A673 (cell line): ENCODE data around the gene VPS37B. TPM values are rescaled to one million over a fixed set of nuclear protein-coding genes. Genes with fewer than 3 reads are reported as not detected.

Experiments used
- BruUV-seq: library from RNA; stranded (reverse); fragments of 400-500 nt; replicated peaks from 2 replicates; lab custom pipeline; 2021; lab: Mats Ljungman, UMichigan
- CTCF ChIA-PET: fragments of 300-600 bp; sonication (Branson Sonifier 250); formaldehyde crosslinking; loops from one replicate; lab custom pipeline; 2022; ENCODE audit warnings: antibody characterized with exemption; lab: Charles Lee
- POLR2A ChIA-PET: fragments of 300-600 bp; sonication (Branson Sonifier 250); formaldehyde crosslinking; loops from one replicate; lab custom pipeline; 2022; ENCODE audit warnings: antibody characterized with exemption; ENCODE audit not compliant: low non-redundant PET; lab: Charles Lee
- DNase-seq: peaks from one replicate; pipeline ENCODE4 v3.0.0-alpha.2; 2015; ENCODE audit warnings: low spot score
- H3K27ac ChIP-seq: fragments of 200-600 bp; sonication (generic); 2 replicates; pipeline ENCODE4 v1.5.1; 2016; ENCODE audit warnings: mixed run types, low read depth, mild to moderate bottlenecking, mixed read lengths, antibody characterized with exemption, low read length; ENCODE audit not compliant: poor library complexity, severe bottlenecking
- H3K27me3 ChIP-seq: fragments of 200-600 bp; sonication (generic); replicated peaks from 2 replicates; pipeline ENCODE4 v1.6.1; 2017; ENCODE audit warnings: mixed run types, low read depth, mild to moderate bottlenecking, mixed read lengths, antibody characterized with exemption, low read length; ENCODE audit not compliant: insufficient read depth, poor library complexity
- H3K36me3 ChIP-seq: fragments of 200-600 bp; sonication (generic); 2 replicates; pipeline ENCODE4 v1.6.1; 2016; ENCODE audit warnings: mixed run types, mild to moderate bottlenecking, mixed read lengths, antibody characterized with exemption, low read length; ENCODE audit not compliant: insufficient read depth, poor library complexity, severe bottlenecking
- H3K4me1 ChIP-seq: fragments of 200-600 bp; sonication (generic); 2 replicates; pipeline ENCODE4 v1.6.1; 2017; ENCODE audit warnings: mixed run types, mild to moderate bottlenecking, mixed read lengths, antibody characterized with exemption, low read length; ENCODE audit not compliant: insufficient read depth, poor library complexity, severe bottlenecking
- H3K4me3 ChIP-seq: fragments of 200-600 bp; sonication (generic); 2 replicates; pipeline ENCODE4 v1.5.1; 2016; ENCODE audit warnings: low read depth, mixed run types, mild to moderate bottlenecking, mixed read lengths, low read length; ENCODE audit not compliant: poor library complexity, severe bottlenecking
- H3K9me3 ChIP-seq: fragments of 200-600 bp; sonication (generic); 2 replicates; pipeline ENCODE4 v1.6.1; 2016; ENCODE audit warnings: mixed run types, low read depth, mild to moderate bottlenecking, mixed read lengths, antibody characterized with exemption, low read length; ENCODE audit not compliant: poor library complexity, severe bottlenecking
- EZH2 ChIP-seq: fragments of 200-600 bp; sonication (generic); IDR thresholded peaks from 2 replicates; pipeline ENCODE4 v1.6.1; 2017; ENCODE audit warnings: borderline replicate concordance, low read depth, mild to moderate bottlenecking, mixed read lengths, antibody characterized with exemption, low read length; ENCODE audit not compliant: poor library complexity, severe bottlenecking
- intact Hi-C: fragments of 100-400 bp; cut with micrococcal nuclease; formaldehyde crosslinking; loops from one replicate; pipeline ENCODE4 v1.10.0; 2022; ENCODE audit not compliant: unreplicated experiment
- total RNA-seq: library from RNA; stranded (reverse); gene quantifications from 2 replicates; pipeline ENCODE4 v1.2.3, GENCODE V29; 2021
- TF ChIP-seq, protein P1 (sequence below): fragments of 300-800, 200-600 bp; sonication (generic); conservative IDR thresholded peaks from 2 replicates; pipeline ENCODE4 v1.5.1; 2017; ENCODE audit warnings: low read depth, mild to moderate bottlenecking, antibody characterized with exemption, low read length, moderate library complexity, mixed read lengths

Gene VPS37B
- total RNA-seq, 1 experiment from 2014 or later: 34.4 TPM

DNA sequence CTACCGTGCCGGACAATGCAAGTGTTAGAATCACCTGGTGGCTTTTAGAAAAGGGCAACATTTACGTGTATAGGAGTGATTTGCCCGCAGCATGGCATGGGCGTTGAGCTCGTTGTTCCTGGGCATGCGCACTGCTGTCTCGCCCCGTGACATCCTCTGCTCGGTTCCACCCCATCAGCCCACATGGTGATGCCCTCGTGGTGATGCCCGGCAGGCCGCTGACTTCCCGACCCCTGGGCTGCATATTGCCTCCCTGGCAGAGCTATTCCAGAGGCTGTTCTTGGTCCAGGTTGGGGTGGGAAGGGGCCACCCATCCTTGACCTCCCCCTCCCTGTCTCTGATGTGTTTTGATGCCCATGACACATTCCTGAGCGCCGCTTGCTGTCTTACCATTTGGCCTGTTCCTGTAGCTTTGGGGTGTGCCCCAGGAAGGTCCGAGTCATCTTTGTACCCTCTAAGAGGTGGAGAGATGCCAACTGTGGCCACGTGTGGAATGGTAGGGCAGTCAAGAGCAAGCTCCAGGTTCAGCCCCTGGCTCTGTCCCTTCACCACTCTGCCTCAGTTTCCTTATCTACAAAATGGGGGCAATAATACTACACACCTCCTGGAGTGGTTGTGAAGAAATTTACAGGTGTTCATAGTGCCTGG lies 55.9 kb downstream of the VPS37B start:
- Histone ChIP-seq H3K9me3 (no peaks in the 10 kb centered on the region), H3K4me3 (no peak overlapping the region), H3K4me1 (peaks cover 8% of the 10 kb centered on the region), H3K36me3 (no peaks in the 10 kb centered on the region), H3K27me3 (no peaks in the 10 kb centered on the region), H3K27ac (no peak overlapping the region)
- no TSS peak for BruUV-seq
- ChIA-PET POLR2A (no interaction called here), CTCF (no interaction called here)
- intact Hi-C loops: no loop called here
- TF ChIP-seq, protein P1, sequence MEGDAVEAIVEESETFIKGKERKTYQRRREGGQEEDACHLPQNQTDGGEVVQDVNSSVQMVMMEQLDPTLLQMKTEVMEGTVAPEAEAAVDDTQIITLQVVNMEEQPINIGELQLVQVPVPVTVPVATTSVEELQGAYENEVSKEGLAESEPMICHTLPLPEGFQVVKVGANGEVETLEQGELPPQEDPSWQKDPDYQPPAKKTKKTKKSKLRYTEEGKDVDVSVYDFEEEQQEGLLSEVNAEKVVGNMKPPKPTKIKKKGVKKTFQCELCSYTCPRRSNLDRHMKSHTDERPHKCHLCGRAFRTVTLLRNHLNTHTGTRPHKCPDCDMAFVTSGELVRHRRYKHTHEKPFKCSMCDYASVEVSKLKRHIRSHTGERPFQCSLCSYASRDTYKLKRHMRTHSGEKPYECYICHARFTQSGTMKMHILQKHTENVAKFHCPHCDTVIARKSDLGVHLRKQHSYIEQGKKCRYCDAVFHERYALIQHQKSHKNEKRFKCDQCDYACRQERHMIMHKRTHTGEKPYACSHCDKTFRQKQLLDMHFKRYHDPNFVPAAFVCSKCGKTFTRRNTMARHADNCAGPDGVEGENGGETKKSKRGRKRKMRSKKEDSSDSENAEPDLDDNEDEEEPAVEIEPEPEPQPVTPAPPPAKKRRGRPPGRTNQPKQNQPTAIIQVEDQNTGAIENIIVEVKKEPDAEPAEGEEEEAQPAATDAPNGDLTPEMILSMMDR: no peak
- TF ChIP-seq EZH2: no peak
- DNase-seq: no peak

DNA sequence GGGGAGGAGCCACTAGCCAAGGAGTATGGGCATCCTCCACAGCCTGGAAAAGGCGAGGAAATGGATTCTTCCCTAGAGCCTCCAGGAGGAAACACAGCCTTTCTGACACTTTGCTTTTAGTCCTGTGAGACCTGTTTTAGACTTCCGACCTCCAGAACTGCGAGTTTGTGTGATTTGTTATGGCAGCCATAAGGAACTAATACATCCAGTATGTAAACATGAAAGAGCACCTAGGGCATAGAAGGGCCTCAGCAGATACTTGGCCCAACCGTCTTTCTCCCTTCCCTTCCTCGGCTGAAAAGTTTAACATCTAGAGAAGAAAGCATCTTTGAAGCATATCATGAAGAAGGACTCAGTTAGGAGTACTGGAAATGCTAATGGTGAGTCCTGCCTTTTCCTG lies 57.1 kb downstream of the VPS37B start:
- no peak for DNase-seq
- no peaks in the 10 kb centered on the region for H3K36me3 ChIP-seq
- TF ChIP-seq, protein P1: no peak
- TF ChIP-seq EZH2: no peak
- ChIA-PET POLR2A (no interaction called here), CTCF (no interaction called here)
- H3K27me3 ChIP-seq: no peaks in the 10 kb centered on the region
- no peak overlapping the region for H3K27ac ChIP-seq
- intact Hi-C loops: no loop called here
- BruUV-seq: no TSS peak
- H3K9me3 ChIP-seq: no peaks in the 10 kb centered on the region
- no peak overlapping the region for H3K4me3 ChIP-seq
- H3K4me1 ChIP-seq: peaks cover 16% of the 10 kb centered on the region

DNA sequence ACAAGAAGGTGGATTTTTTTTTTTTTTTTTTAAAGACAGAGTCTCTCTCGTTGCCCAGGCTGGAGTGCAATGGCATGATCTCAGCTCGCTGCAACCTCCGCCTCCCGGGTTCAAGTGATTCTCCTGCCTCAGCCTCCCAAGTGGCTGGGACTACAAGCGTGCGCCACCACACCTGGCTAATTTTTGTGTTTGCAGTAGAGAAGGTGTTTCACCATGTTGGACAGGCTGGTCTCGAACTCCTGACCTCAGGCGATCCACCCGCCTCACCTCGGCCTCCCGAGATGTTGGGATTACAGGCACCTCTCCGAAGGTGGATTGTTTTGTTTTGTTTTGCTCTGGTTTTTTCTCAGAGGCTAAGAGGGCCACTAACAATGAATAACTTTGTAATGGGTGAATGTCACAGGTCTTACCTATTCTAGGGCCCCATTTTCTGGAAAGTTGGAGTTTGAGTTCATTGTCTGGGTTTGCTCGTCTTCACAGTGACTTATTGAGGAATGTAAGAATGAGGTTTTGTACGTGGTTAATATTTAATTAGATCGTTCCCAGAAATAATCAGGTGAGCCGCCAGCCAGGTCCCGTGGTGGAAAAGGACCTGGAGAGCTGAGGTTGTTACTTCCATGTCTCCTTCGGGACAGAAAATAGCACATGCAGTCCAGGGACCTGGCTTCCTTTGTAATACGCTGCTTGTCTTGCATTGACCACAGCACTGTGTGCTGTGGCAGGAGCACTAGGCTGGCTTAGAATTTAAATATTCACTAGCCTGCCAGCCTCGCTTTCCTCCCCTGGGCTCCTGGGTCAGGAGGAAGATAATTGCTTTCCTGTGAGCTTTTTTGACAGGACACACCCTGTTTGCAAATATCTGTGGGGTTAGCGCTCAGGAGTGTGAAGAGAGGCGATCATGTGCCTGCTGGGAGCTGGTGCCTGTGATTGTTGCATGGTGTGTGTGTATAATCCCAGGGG lies 58.3 kb downstream of the VPS37B start:
- no peaks in the 10 kb centered on the region for H3K36me3 ChIP-seq
- POLR2A ChIA-PET: no interaction called here
- TF ChIP-seq EZH2: no peak
- TF ChIP-seq, protein P1: no peak
- H3K4me3 ChIP-seq: peak overlapping the region; percentile 66
- H3K4me1 ChIP-seq: peaks cover 16% of the 10 kb centered on the region
- BruUV-seq: no TSS peak
- no peak overlapping the region for H3K27ac ChIP-seq
- H3K9me3 ChIP-seq: no peaks in the 10 kb centered on the region
- intact Hi-C loops: no loop called here
- H3K27me3 ChIP-seq: no peaks in the 10 kb centered on the region
- CTCF ChIA-PET: interaction anchor here (0.6 kb wide), 1 partner anchor 91 kb away, joined by 7 read pairs; no protein-coding TSS in a partner anchor
- DNase-seq: peak; percentile 29
